ENCODE data around the gene USP16. TPM values are rescaled to one million over a fixed set of nuclear protein-coding genes. Genes with fewer than 3 reads are reported as not detected.
A peak's percentile ranks its signal among the peaks of the same experiment; 100 is the strongest.

Gene USP16
- total RNA-seq, 1 donor from 2014 or later = 35.9 TPM

DNA sequence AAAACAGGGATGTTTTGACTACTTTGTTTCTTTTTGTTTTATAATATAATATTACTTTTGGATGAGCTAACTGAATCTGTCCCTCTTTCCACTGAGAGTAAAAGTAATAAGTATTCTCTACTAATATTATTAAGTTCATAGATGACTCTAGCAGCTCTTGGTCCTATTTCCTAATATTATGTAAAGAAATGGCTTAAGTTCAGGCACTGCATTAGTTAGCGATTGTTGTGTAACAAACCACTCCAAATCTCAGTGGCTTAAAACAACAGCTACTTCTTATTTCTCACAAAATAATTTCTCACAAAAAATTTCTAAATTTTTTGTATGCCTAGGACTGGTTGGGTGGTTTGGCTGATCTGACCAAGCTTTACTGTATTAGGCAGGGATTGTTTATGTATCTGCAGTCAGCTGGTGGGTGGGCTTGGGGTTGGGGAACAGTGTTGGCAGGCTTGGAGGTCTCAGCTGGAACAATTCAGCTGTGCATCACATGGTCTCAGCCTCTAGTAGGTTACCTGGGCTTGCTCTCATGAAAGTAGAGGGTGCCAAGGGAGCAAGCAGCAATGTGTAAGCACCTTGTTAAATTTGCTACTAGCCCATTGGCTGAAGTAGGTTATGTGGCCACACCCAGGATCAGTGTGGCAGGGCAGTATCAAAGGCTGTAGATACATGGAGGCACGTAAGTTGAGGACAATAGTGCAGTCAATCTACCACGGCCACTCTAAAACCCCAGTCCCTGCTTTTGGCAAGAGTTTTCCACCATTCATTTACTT, 57.8 kb downstream of the USP16 start:
- DNase-seq (ENCODE audit: low spot score) = no peak

DNA sequence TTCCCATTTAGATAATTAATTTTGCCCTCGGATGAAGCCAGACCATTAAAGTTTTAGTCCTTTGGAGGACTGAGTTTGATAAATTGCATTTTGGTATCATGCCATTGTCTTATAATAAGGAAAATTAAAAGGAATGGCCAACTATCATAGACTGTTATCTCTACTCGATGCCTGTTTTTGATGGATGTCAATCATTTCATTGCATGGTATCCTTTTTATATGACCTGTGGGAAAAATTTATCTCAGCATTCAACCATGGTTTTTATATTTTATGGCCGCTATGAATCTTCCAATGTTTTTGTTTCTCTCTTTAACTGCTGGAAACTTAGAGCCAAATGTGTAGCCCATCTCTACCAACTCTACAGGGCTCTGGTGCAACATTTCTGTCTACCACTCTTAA, 58.8 kb downstream of the USP16 start:
- no peak for DNase-seq (ENCODE audit: low spot score)

DNA sequence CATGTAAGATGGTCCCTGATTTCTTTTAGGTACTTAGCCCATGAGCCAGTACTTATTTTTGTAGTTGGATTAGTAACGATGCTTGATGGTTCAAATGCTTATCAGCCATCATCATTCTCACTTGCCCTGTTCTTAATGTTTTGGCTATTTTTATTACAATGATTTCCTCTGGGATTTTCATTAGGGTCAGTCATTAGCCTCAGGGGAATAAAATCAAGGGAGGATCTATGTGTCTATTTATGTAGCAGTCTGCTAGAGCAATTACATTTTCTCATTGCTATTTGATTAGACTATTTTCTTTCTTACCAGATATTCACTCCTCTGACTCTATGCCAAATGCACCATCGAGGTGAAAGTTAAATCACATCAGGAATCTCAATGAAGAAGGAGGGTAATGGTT, 59.9 kb downstream of the USP16 start:
- no peak for DNase-seq (ENCODE audit: low spot score)

DNA sequence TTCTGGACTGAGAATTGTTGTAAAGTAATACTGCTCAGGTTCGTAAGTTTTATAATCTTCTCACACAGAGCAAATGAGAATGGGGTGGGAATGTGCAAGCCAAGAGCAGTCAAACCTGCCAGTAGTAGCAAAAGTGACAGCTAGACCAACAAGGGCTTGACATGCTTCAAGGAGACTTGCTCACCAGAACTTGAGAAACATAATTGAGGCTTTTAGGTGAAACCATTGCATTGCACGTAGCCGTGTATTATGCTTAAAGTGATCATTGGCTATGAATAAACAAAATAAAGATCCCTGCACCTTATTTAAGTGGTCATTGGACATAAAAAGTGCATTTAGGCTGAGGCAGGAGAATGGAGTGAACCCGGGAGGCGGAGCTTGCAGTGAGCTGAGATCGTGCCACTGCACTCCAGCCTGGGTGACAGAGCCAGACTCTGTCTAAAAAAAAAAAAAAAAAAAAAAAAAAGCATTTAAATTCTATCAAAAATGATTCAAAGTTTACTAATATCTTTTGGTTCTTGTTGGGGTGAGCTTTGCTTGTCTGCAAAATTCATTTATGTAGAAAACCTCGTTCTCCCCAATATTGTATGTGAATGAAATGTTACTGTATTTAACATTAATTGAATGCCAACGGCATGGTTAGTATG, 60.8 kb downstream of the USP16 start:
- no peak for DNase-seq (ENCODE audit: low spot score)

DNA sequence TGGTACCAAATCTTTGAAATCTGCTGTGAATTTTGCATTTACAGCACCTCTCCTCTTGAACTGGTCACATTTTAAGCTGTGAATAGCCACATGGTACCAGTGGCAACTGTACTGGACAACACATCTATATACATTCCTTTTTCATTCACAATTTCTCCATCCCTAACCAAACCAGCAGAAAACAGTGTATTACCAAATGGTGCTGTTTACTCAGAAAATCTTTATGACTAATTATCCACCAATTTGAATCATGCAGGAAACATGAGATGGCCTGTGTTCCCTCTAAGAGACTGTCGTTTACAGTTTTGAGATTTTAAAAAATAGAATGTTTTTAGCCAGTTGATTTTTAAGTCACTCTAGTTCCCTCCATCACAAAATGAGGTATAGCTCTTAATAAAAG, 66.6 kb downstream of the USP16 start:
- no peak for DNase-seq (ENCODE audit: low spot score)

DNA sequence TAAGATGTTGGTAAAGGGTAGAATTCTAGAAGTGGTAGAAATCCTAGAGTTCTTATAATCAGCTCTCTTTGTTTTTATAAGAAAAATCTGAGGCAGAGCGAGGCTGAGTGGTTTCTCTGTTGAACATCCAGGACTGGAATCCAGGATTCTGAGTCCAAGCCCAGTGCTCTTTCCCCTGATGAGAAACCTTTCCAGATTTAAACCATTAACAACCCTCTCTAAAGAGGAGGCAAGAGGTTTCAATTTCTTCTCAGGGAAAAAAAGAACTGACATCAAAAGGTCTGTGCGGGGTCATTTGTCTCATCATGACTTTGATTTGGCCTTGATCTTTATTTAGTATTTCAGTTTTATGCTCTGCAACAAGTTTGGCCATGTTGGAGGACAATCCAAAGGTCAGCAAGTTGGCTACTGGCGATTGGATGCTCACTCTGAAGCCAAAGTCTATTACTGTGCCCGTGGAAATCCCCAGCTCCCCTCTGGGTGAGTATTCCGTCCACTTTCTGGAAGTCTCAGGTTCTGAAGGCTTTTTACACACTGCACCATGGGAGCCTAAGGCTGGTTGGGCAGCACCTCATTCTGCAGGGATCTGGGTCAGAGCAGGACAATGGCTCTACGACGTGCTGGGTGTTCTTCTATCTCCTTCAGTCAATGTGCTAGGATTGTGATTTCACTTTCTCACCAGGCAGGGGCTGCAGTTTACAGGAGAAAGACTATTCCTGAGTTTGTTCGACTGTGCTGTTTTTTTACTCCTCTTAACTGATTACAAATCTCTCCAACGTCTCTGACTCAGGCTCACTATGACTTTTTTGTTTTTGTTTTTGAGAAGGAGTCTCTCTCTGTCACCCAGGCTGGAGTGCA, 67.9 kb downstream of the USP16 start:
- no peak for DNase-seq (ENCODE audit: low spot score)

DNA sequence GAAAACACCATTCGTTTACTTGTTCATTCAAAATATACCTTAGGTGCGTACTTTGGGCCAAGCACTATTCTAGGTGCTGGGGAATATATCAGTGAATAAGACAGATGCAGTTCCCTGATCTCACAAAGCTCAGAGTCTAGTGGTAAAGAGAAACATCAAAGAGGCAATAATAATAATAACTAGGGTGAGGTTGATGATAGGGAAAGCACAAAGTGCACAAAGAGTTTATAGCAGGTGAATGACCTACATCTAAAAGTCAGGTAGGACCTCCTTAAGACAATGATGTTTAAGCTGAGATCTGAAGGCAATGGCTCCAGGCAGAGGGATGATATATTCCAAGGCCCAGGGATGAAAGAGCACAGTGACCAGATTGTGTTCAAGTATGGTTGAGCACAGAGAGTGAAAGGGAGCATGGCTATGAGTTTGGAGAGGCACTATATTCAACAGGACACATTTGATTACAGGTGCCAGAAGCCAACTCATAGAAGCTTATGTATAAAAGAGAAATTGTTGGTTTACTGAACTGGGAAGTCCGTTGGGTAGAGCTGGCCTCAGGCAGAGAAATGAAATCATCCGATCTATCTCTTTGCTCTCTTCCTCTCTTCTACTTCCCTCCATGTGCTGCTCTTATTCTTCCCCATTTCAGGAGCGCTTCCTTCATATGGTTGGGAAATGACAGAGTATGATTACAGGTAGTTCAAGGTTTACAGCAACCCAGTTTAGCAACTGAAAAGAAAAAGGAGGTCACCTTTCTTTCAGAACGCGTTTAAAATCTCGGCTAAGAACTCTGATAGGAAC, 71.9 kb downstream of the USP16 start:
- no peak for DNase-seq (ENCODE audit: low spot score)

DNA sequence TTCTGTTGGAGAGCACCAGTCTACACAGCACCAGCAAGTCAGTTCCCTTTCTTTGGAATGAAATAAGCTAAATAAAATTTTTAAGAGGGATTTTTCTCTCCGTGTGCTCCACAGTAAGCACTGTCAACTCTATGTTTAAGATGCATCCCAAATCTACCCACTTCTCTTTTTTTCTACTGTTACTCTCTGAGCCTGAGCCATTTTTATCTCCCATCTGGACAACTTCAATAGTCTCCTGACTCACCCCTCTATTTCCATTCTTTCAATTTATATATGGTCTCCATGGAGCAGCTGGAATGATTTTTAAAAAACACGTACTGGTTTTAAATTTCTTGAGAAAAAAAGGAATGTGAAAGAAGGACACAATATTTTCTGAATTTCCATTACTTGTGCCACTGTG, 73.7 kb downstream of the USP16 start:
- DNase-seq (ENCODE audit: low spot score) = peak; percentile 53

DNA sequence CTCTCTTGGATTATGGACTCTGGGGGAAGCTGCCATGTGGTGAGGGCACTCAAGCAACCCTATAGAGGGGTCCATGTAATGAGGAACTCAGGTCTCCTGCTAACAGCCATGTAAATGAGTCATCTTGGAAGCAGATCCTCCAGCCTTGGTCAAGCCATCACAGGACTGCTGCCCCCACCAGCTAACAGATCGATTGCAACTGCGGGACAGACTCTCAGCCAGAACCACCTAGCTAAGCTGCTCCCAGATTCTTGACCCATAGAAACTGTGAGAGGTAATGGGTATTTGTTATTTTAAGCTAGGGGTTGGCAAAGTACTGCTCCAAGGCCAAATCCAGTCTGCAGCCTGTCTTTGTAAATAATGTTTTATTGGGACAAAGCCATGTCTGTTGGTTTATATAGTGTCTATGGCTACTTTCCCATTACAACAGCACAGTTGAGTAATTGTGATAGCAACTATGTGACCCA, 78.4 kb downstream of the USP16 start:
- no peak for DNase-seq (ENCODE audit: low spot score)

Other genes starting within 250 kb of the USP16 start
- gene LTN1, start 31.8 kb upstream of the USP16 start, total RNA-seq (ENCODE audit: insufficient read depth, low replicate concordance) = 29.1 TPM
- gene RWDD2B, start 5.3 kb upstream of the USP16 start, total RNA-seq (ENCODE audit: insufficient read depth, low replicate concordance) = 27.2 TPM
- 170 TPM for gene CCT8, start 49.0 kb downstream of the USP16 start, total RNA-seq (ENCODE audit: insufficient read depth, low replicate concordance)
- gene MAP3K7CL, start 106.0 kb downstream of the USP16 start, total RNA-seq (ENCODE audit: insufficient read depth, low replicate concordance) = 19.0 TPM

All from umbilical cord (tissue), 2 donors.